Tibial nerve (tissue), 4 donors: ENCODE measurements around the gene RUFY4.
"Not testable (repeated sequence)": the region's sequence is repeated elsewhere in the genome, so short reads cannot be mapped to it uniquely, and the experiment has no call there.

Experiments used
- CTCF ChIP-seq, 5 experiments: fragments of 200-600 bp in 3 of 5; fragments of 450-650 bp in 2 of 5; sonication (generic) in 3 of 5; IDR thresholded peaks; one replicate each; pipeline ENCODE4 v1.5.1; 2016 to 2019; ENCODE audit warnings: antibody characterized with exemption in 5 of 5, mild to moderate bottlenecking in 3 of 5, moderate library complexity in 2 of 5
- EP300 ChIP-seq, 2 donors: sonication (generic); formaldehyde crosslinking; IDR thresholded peaks; one replicate each; pipeline ENCODE4 v1.6.1; 2017; ENCODE audit warnings: antibody characterized with exemption in 2 of 2, mild to moderate bottlenecking in 1 of 2

GRCh38 chr2:218108834-218109233, 39.8 kb downstream of the RUFY4 start:
- not testable (repeated sequence) for TF ChIP-seq EP300, CTCF (IDR thresholded peaks at IDR 0.05)
